Neural cell (in vitro differentiated cells): ENCODE data around the gene GZMM. TPM values are rescaled to one million over a fixed set of nuclear protein-coding genes. Genes with fewer than 3 reads are reported as not detected.

Experiments used
- H2AFZ ChIP-seq: fragments of 200-600, 300-800 bp; sonication (generic), shearing (Covaris generic); 2 replicates; pipeline ENCODE4 v1.6.0; 2014; ENCODE audit warnings: low read depth, mild to moderate bottlenecking, antibody characterized with exemption, low read length, moderate library complexity
- H3F3A ChIP-seq: fragments of 200-600 bp; shearing (Covaris generic); 2 replicates; pipeline ENCODE4 v1.6.1; 2016; ENCODE audit warnings: mild to moderate bottlenecking, moderate library complexity, mixed read lengths, antibody characterized with exemption, low read length; ENCODE audit not compliant: insufficient read depth, poor library complexity, severe bottlenecking
- H3K27ac ChIP-seq: fragments of 200-600, 300-800 bp; sonication (generic), shearing (Covaris generic); 2 replicates; pipeline ENCODE4 v1.5.1; 2014; ENCODE audit warnings: mild to moderate bottlenecking, low read length, moderate library complexity
- H3K27me3 ChIP-seq: fragments of 300-800, 200-600 bp; sonication (generic), shearing (Covaris generic); 2 replicates; pipeline ENCODE4 v1.6.0; 2014; ENCODE audit warnings: mild to moderate bottlenecking, low read depth, low read length, moderate library complexity; ENCODE audit not compliant: insufficient read depth
- H3K36me3 ChIP-seq: fragments of 300-800, 200-600 bp; sonication (generic), shearing (Covaris generic); 2 replicates; pipeline ENCODE4 v1.5.1; 2014; ENCODE audit warnings: mild to moderate bottlenecking, antibody characterized with exemption, low read length, moderate library complexity; ENCODE audit not compliant: insufficient read depth
- H3K4me2 ChIP-seq: fragments of 300-800, 200-600 bp; sonication (generic), shearing (Covaris generic); 2 replicates; pipeline ENCODE4 v1.6.0; 2014; ENCODE audit warnings: mild to moderate bottlenecking, low read length
- H3K4me3 ChIP-seq: fragments of 300-800, 200-600 bp; sonication (generic), shearing (Covaris generic); 2 replicates; pipeline ENCODE4 v1.5.1; 2014; ENCODE audit warnings: mild to moderate bottlenecking, low read length, moderate library complexity
- H3K79me2 ChIP-seq: fragments of 200-600 bp; shearing (Covaris generic); replicated peaks from 2 replicates; pipeline ENCODE4 v1.6.0; 2014; ENCODE audit warnings: mild to moderate bottlenecking, low read length, moderate library complexity; ENCODE audit not compliant: insufficient read depth
- H3K9ac ChIP-seq: fragments of 300-800, 200-600 bp; sonication (generic), shearing (Covaris generic); 2 replicates; pipeline ENCODE4 v1.6.1; 2016; ENCODE audit warnings: mild to moderate bottlenecking, low read length, mixed read lengths
- H3K9me2 ChIP-seq: fragments of 200-600 bp; shearing (Covaris generic); 2 replicates; pipeline ENCODE4 v1.6.1; 2016; ENCODE audit warnings: mild to moderate bottlenecking, low read length, mixed read lengths; ENCODE audit not compliant: insufficient read depth
- H3K9me3 ChIP-seq: fragments of 200-600, 300-800 bp; sonication (generic), shearing (Covaris generic); 2 replicates; pipeline ENCODE4 v1.6.1; 2016; ENCODE audit warnings: mild to moderate bottlenecking, mixed run types, low read length, moderate library complexity, mixed read lengths
- H4K20me1 ChIP-seq: fragments of 200-600 bp; shearing (Covaris generic); 2 replicates; pipeline ENCODE4 v1.6.1; 2016; ENCODE audit warnings: mild to moderate bottlenecking, mixed run types; ENCODE audit not compliant: insufficient read depth
- EP300 ChIP-seq: fragments of 450-650 bp; conservative IDR thresholded peaks from 2 replicates; pipeline ENCODE4 v1.6.1; 2014; ENCODE audit warnings: antibody characterized with exemption, mild to moderate bottlenecking, moderate library complexity; ENCODE audit not compliant: poor library complexity, severe bottlenecking
- EZH2 ChIP-seq: fragments of 200-600, 300-800 bp; shearing (Covaris generic), sonication (generic); IDR thresholded peaks from 2 replicates; pipeline ENCODE4 v1.6.1; 2014; ENCODE audit warnings: antibody characterized with exemption, low read length, borderline replicate concordance, mild to moderate bottlenecking; ENCODE audit not compliant: insufficient read depth, poor library complexity, severe bottlenecking
- MXI1 ChIP-seq: fragments of 450-650 bp; conservative IDR thresholded peaks from 2 replicates; pipeline ENCODE4 v1.6.1; 2014; ENCODE audit warnings: antibody characterized with exemption, mild to moderate bottlenecking; ENCODE audit not compliant: poor library complexity, severe bottlenecking
- POLR2AphosphoS5 ChIP-seq: IDR thresholded peaks from 2 replicates; pipeline ENCODE4 v1.6.1; 2012
- RAD21 ChIP-seq: fragments of 450-650 bp; conservative IDR thresholded peaks from 2 replicates; pipeline ENCODE4 v1.6.1; 2014; ENCODE audit warnings: antibody characterized with exemption, mild to moderate bottlenecking, moderate library complexity
- SMC3 ChIP-seq: fragments of 450-650 bp; conservative IDR thresholded peaks from 2 replicates; pipeline ENCODE4 v1.6.1; 2014; ENCODE audit warnings: antibody characterized with exemption, mild to moderate bottlenecking, moderate library complexity; ENCODE audit not compliant: poor library complexity
- TAF1 ChIP-seq: IDR thresholded peaks from 2 replicates; pipeline ENCODE4 v1.6.1; 2012; ENCODE audit warnings: low read depth
- polyA plus RNA-seq: library from polyadenylated mRNA; depleted of rRNA; stranded (reverse); fragments of >200 nt; gene quantifications from 2 replicates; pipeline ENCODE4 v1.2.3, GENCODE V29; 2014
- TF ChIP-seq, protein P1 (sequence below): fragments of 450-650 bp; IDR thresholded peaks from 2 replicates; pipeline ENCODE4 v1.5.1; 2014; ENCODE audit warnings: antibody characterized with exemption, mild to moderate bottlenecking, moderate library complexity; ENCODE audit not compliant: poor library complexity, severe bottlenecking
- TF ChIP-seq, protein P2 (sequence below): IDR thresholded peaks from 2 replicates; pipeline ENCODE4 v1.6.1; 2012; ENCODE audit warnings: borderline replicate concordance

GZMM gene
- polyA plus RNA-seq, 1 donor from 2014 or later: 0.38 TPM

DNA sequence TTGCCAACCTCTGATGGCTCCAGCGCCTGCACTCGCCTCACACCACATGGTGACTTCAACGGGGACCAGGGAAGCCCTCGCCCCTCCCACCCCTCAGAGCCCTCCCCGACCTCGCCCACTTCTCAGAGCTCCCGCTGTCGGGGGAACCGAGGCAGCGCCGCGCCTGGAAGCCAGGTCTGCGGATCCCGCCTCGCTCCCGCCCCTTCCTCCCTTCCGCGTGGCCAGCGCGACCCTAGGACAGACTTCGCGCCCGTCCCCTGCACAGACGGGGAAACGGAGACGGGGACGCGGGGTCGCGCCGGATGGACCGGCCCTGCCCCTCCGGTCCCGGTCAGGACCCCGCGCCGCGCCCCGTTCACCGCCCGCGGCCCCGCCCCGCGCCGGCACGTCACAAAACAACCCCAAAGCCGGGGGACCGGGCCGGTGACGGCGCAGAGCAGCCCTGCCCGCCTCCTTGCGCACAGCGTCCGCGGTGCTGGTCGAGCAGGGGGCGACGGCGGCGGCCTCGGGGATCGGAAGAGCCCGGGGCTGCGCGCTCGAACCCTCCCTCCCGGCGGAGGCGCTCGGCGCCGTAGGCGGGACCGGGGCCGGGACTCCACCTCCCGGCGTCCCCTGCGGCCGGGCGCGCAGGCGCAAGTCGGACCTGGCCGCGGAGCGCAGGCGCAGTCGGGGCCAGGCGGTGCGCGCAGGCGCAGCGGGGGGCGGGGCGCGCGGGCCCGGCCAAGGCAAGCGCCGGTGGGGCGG is 12.7 kb upstream of the GZMM start:
- Histone ChIP-seq H3K9ac (peak overlapping the region; percentile 95), H3K4me2 (no peak overlapping the region), H3K79me2 (peaks cover 30% of the 10 kb centered on the region), H3K9me2 (no peaks in the 10 kb centered on the region), H3K27ac (peak overlapping the region; percentile 87), H2AFZ (peak overlapping the region; percentile 27), H3K9me3 (no peaks in the 10 kb centered on the region), H3F3A (no peaks in the 10 kb centered on the region), H3K4me3 (peak overlapping the region; percentile 77), H4K20me1 (peaks cover 16% of the 10 kb centered on the region), H3K36me3 (no peaks in the 10 kb centered on the region), H3K27me3 (no peaks in the 10 kb centered on the region)
- TF ChIP-seq MXI1: peak; percentile 85
- TF ChIP-seq TAF1: no peak
- peak; percentile 43 for TF ChIP-seq RAD21
- TF ChIP-seq EZH2: no peak
- TF ChIP-seq EP300: peak; percentile 49
- TF ChIP-seq POLR2AphosphoS5: peak; percentile 66
- TF ChIP-seq, protein P1, sequence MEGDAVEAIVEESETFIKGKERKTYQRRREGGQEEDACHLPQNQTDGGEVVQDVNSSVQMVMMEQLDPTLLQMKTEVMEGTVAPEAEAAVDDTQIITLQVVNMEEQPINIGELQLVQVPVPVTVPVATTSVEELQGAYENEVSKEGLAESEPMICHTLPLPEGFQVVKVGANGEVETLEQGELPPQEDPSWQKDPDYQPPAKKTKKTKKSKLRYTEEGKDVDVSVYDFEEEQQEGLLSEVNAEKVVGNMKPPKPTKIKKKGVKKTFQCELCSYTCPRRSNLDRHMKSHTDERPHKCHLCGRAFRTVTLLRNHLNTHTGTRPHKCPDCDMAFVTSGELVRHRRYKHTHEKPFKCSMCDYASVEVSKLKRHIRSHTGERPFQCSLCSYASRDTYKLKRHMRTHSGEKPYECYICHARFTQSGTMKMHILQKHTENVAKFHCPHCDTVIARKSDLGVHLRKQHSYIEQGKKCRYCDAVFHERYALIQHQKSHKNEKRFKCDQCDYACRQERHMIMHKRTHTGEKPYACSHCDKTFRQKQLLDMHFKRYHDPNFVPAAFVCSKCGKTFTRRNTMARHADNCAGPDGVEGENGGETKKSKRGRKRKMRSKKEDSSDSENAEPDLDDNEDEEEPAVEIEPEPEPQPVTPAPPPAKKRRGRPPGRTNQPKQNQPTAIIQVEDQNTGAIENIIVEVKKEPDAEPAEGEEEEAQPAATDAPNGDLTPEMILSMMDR: peak; percentile 57
- TF ChIP-seq, protein P2, sequence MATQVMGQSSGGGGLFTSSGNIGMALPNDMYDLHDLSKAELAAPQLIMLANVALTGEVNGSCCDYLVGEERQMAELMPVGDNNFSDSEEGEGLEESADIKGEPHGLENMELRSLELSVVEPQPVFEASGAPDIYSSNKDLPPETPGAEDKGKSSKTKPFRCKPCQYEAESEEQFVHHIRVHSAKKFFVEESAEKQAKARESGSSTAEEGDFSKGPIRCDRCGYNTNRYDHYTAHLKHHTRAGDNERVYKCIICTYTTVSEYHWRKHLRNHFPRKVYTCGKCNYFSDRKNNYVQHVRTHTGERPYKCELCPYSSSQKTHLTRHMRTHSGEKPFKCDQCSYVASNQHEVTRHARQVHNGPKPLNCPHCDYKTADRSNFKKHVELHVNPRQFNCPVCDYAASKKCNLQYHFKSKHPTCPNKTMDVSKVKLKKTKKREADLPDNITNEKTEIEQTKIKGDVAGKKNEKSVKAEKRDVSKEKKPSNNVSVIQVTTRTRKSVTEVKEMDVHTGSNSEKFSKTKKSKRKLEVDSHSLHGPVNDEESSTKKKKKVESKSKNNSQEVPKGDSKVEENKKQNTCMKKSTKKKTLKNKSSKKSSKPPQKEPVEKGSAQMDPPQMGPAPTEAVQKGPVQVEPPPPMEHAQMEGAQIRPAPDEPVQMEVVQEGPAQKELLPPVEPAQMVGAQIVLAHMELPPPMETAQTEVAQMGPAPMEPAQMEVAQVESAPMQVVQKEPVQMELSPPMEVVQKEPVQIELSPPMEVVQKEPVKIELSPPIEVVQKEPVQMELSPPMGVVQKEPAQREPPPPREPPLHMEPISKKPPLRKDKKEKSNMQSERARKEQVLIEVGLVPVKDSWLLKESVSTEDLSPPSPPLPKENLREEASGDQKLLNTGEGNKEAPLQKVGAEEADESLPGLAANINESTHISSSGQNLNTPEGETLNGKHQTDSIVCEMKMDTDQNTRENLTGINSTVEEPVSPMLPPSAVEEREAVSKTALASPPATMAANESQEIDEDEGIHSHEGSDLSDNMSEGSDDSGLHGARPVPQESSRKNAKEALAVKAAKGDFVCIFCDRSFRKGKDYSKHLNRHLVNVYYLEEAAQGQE: no peak
- TF ChIP-seq SMC3: peak; percentile 60

DNA sequence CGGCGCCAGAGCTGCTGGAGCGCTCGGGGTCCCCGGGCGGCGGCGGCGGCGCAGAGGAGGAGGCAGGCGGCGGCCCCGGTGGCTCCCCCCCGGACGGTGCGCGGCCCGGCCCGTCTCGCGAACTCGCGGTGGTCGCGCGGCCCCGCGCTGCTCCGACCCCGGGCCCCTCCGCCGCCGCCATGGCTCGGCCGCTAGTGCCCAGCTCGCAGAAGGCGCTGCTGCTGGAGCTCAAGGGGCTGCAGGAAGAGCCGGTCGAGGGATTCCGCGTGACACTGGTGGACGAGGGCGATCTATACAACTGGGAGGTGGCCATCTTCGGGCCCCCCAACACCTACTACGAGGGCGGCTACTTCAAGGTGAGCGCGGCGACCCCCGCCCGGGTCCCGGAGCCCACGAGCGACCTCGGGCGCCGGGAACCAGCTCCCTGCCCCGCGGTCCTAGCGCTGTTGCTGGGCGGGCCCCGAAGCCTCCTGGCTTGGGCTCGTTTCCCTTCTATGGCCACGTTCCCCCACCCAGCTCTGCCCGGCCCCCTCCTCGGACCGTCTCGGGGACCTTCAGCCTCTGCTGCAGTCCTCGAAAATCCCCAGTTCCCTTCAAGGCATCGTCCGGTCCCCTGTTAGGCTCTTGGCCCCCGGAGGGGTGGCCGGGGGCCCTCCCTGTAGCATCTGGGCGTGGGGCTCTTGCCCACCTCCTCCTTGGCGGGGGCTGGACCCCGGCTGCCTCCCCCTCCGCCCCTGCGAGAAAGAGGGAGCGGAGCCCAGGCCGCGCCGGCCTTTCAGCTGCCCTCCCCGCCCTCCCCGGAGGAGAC is 11.9 kb upstream of the GZMM start, which contains the start of gene CDC34:
Gene CDC34 (plus strand): TSS at position 8 of the 808 bp plus-strand sequence. CDS start 172 bp downstream, at position 180.
- Histone ChIP-seq H2AFZ (peak within 1 kb of the TSS; percentile 27), H3K9ac (peak within 1 kb of the TSS; percentile 95), H3K27ac (peak within 1 kb of the TSS; percentile 88), H3K79me2 (peaks cover 30% of the 10 kb centered on the region), H3K9me3 (no peaks in the 10 kb centered on the region), H3F3A (no peaks in the 10 kb centered on the region), H3K4me2 (peak within 1 kb of the TSS; percentile 67), H3K4me3 (peak within 1 kb of the TSS; percentile 99), H3K36me3 (no peaks in the 10 kb centered on the region), H3K9me2 (no peaks in the 10 kb centered on the region), H4K20me1 (peaks cover 16% of the 10 kb centered on the region), H3K27me3 (no peaks in the 10 kb centered on the region)
- peak; percentile 70 for TF ChIP-seq POLR2AphosphoS5
- no peak for TF ChIP-seq RAD21
